ENCODE results near the gene DNAJC15. TPM values are rescaled to one million over a fixed set of nuclear protein-coding genes. Genes with fewer than 3 reads are reported as not detected.

The DNAJC15 gene
- total and polyA plus RNA-seq, 2 of the 4 experiments (the other 2 are of a cell fraction), result 7.0 to 22.0 TPM

- ATAC-seq (ENCODE audit: low read depth) (no peak), DNase-seq (no peak)
- Histone ChIP-seq H3K23ac (ENCODE audit: low read depth, low read length) (no peak overlapping the region), H4K8ac (ENCODE audit: low read depth in 2 of 2, low read length in 2 of 2) (no peak overlapping the region), H3K18ac (ENCODE audit: low read depth, low read length) (no peak overlapping the region), H3K56ac (ENCODE audit: extremely low read depth, insufficient read depth, low read length) (no peak overlapping the region), H4K20me1 (ENCODE audit: insufficient read depth, low read length) (no peaks in the 10 kb centered on the region), H3K79me1 (ENCODE audit: low read depth in 1 of 2, low read length in 2 of 2) (no peaks in the 10 kb centered on the region), H2AK5ac (ENCODE audit: low read depth, low read length) (no peak overlapping the region), H3K36me3 (ENCODE audit: control insufficient read depth, insufficient read depth, low read length) (no peaks in the 10 kb centered on the region), H3K27me3 (ENCODE audit: control insufficient read depth, insufficient read depth, low read length) (no peaks in the 10 kb centered on the region), H2BK5ac (ENCODE audit: low read depth, low read length, poor library complexity, severe bottlenecking) (no peak overlapping the region), H3K4me3 (ENCODE audit: insufficient read depth, low read depth, low read length) (no peak overlapping the region), H4K91ac (ENCODE audit: insufficient read depth, low read depth, low read length) (no peak overlapping the region), H2BK15ac (ENCODE audit: low read depth, low read length) (no peak overlapping the region), H3K9me1 (ENCODE audit: insufficient read depth, low read length) (no peaks in the 10 kb centered on the region), H2BK120ac (ENCODE audit: low read depth, low read length) (no peak overlapping the region), H3K14ac (replicated peaks; ENCODE audit: low read depth, low read length) (no peak overlapping the region), H3K9ac (ENCODE audit: low read depth, low read length) (no peak overlapping the region), H2AK9ac (replicated peaks; ENCODE audit: low read depth, low read length, poor library complexity) (no peak overlapping the region), H3K27ac (ENCODE audit: insufficient read depth, low read length) (no peak overlapping the region), H2AFZ (replicated peaks; ENCODE audit: low read length, poor library complexity) (no peak overlapping the region), H2BK20ac (ENCODE audit: low read depth, low read length) (no peak overlapping the region), H4K5ac (ENCODE audit: low read depth, low read length) (no peak overlapping the region), H3K4me2 (ENCODE audit: low read depth, low read length) (no peak overlapping the region), H3K4ac (ENCODE audit: low read depth, low read length) (no peak overlapping the region), H3K4me1 (ENCODE audit: control insufficient read depth, insufficient read depth, low read length) (no peaks in the 10 kb centered on the region), H3K9me3 (ENCODE audit: control insufficient read depth, insufficient read depth, low read length) (no peaks in the 10 kb centered on the region)
- ChIA-PET CTCF (interaction anchor here (0.5 kb wide), 1 partner anchor 50 kb away, joined by 4 read pairs; no protein-coding TSS in a partner anchor), POLR2A (ENCODE audit: unreplicated experiment) (no interaction called here)
- dilution Hi-C loops (cut with HindIII; ENCODE audit: low sequenced_read_pairs, unreplicated experiment), result no loop called here
- WGBS, 2 experiments (ENCODE audit: extremely low coverage in 2 of 2, insufficient read length in 1 of 2), result 100% methylated on average over 1 of the region's 8 CpGs; no CpG with 5 or more reads in 1 of the 2 experiments
- TF ChIP-seq MXI1 (IDR thresholded peaks at IDR 0.05; ENCODE audit: borderline replicate concordance, low read depth, low read length) (no peak), USF2 (IDR thresholded peaks at IDR 0.05; ENCODE audit: low read depth, low read length) (no peak), POLR2A (IDR thresholded peaks at IDR 0.05; ENCODE audit: low read depth, low read length) (no peak), RFX5 (IDR thresholded peaks at IDR 0.05; ENCODE audit: low read depth, low read length) (no peak)
- intact Hi-C loops (cut with micrococcal nuclease), result no loop called here
- in situ Hi-C loops (cut with MboI; ENCODE audit: low sequenced_read_pairs), result no loop called here
- no TSS peak for BruUV-seq (replicated peaks)
Observed at GRCh38 chr13:42985312-42986175, 37.8 kb upstream of the DNAJC15 start.
